Measurements from ENCODE around the gene PRKCB. TPM values are rescaled to one million over a fixed set of nuclear protein-coding genes. Genes with fewer than 3 reads are reported as not detected.

PRKCB gene
- total and polyA plus RNA-seq, 2 of the 8 experiments (the other 6 are each of a cell fraction or from before 2014, with no cell fraction given): 7.1 to 12.1 TPM

GRCh38 chr16:24228514-24228913 is 392.7 kb downstream of the PRKCB start:
- WGBS, 2 experiments (ENCODE audit: extremely low coverage in 1 of 2, insufficient coverage in 1 of 2, insufficient read length in 1 of 2, insufficient replicate concordance in 2 of 2, low coverage in 1 of 2, low lambda C conversion rate in 2 of 2, missing lambda C conversion rate in 1 of 2): 92% methylated on average over 7 of the region's 7 CpGs; no CpG with 5 or more reads in 1 of the 2 experiments
- H3K27ac ChIP-seq (ENCODE audit: low read depth, low read length): no peak overlapping the region
- H3K14ac ChIP-seq (ENCODE audit: insufficient read length): no peak overlapping the region
- H3K56ac ChIP-seq (replicated peaks; ENCODE audit: insufficient read length, low read depth, low read length): no peak overlapping the region
- H2BK5ac ChIP-seq (ENCODE audit: low read depth, low read length): no peak overlapping the region
- no peak overlapping the region for H3K18ac ChIP-seq (ENCODE audit: extremely low read depth, low read length)
- no peaks in the 10 kb centered on the region for H3K79me1 ChIP-seq (ENCODE audit: low read depth, low read length)
- H3K4me3 ChIP-seq (ENCODE audit: extremely low read depth in 1 of 4, insufficient read depth in 2 of 4, low read depth in 3 of 4, low read length in 4 of 4): no peak overlapping the region
- no peaks in the 10 kb centered on the region for H3K79me2 ChIP-seq (ENCODE audit: control insufficient read depth in 1 of 2, insufficient read depth in 2 of 2, low read length in 2 of 2)
- H4K91ac ChIP-seq (replicated peaks; ENCODE audit: insufficient read length, low read length): no peak overlapping the region
- no peak overlapping the region for H4K8ac ChIP-seq (ENCODE audit: extremely low read depth, insufficient read depth, low read length)
- no peaks in the 10 kb centered on the region for H4K20me1 ChIP-seq (replicated peaks in 1 of 2; ENCODE audit: control insufficient read depth in 1 of 2, insufficient read depth in 2 of 2, low read length in 2 of 2)
- H2BK120ac ChIP-seq (replicated peaks; ENCODE audit: low read depth, low read length): no peak overlapping the region
- H2BK20ac ChIP-seq (ENCODE audit: low read length): no peak overlapping the region
- H3K9ac ChIP-seq (replicated peaks in 1 of 4; ENCODE audit: extremely low read depth in 1 of 4, low read depth in 3 of 4, low read length in 3 of 4): no peak overlapping the region
- no peaks in the 10 kb centered on the region for H3K4me1 ChIP-seq (replicated peaks in 1 of 4; ENCODE audit: control insufficient read depth in 3 of 4, insufficient read depth in 4 of 4, low read length in 3 of 4)
- no peak overlapping the region for H2BK12ac ChIP-seq (ENCODE audit: low read depth, low read length)
- ChIA-PET CTCF (ENCODE audit: partially characterized antibody) (interaction anchor here (0.8 to 2.2 kb wide), 2 partner anchors 9 to 10 kb away, joined by 3 to 7 read pairs; no protein-coding TSS in a partner anchor), POLR2A (ENCODE audit: partially characterized antibody) (no interaction called here)
- H3K23ac ChIP-seq (ENCODE audit: insufficient read length): no peak overlapping the region
- TF ChIP-seq HDAC6 (IDR thresholded peaks at IDR 0.05; ENCODE audit: low read depth, low read length) (no peak), POLR2A (IDR thresholded peaks at IDR 0.05; ENCODE audit: control extremely low read depth in 1 of 2, low read depth in 2 of 2, low read length in 2 of 2) (no peak), SIRT6 (IDR thresholded peaks at IDR 0.05; ENCODE audit: low read length) (no peak), RNF2 (IDR thresholded peaks at IDR 0.05; ENCODE audit: borderline replicate concordance, low read depth, low read length, missing control alignments, poor library complexity, severe bottlenecking) (no peak), USF2 (IDR thresholded peaks at IDR 0.05; ENCODE audit: low read length) (no peak), GABPA (IDR thresholded peaks at IDR 0.05; ENCODE audit: borderline replicate concordance, insufficient read depth, low read length) (no peak), RFX5 (IDR thresholded peaks at IDR 0.05; ENCODE audit: borderline replicate concordance, low read depth, low read length) (no peak), GTF2F1 (IDR thresholded peaks at IDR 0.05; ENCODE audit: borderline replicate concordance, low read depth, low read length) (no peak), JUND (IDR thresholded peaks at IDR 0.05; ENCODE audit: low read length) (no peak), RBBP5 (IDR thresholded peaks at IDR 0.05; ENCODE audit: borderline replicate concordance, low read depth, low read length) (no peak), KDM4A (IDR thresholded peaks at IDR 0.05; ENCODE audit: low read depth, low read length, severe bottlenecking) (no peak), SIN3A (conservative IDR thresholded peaks at IDR 0.05 in 1 of 2, IDR thresholded peaks at IDR 0.05 in 1 of 2; ENCODE audit: low read depth in 1 of 2, low read length in 2 of 2) (no peak), SP2 (IDR thresholded peaks at IDR 0.05; ENCODE audit: low read length) (no peak)
- H2BK15ac ChIP-seq (ENCODE audit: low read length): no peak overlapping the region
- no peak for DNase-seq (ENCODE audit: low read depth in 1 of 2, low spot score in 2 of 2)
- no peak overlapping the region for H3K4me2 ChIP-seq (ENCODE audit: insufficient read depth in 1 of 2, low read depth in 2 of 2, low read length in 2 of 2)
- H3K9me3 ChIP-seq (ENCODE audit: insufficient read depth in 2 of 2, low read depth in 1 of 2, low read length in 1 of 2): no peaks in the 10 kb centered on the region
- H3K4ac ChIP-seq (replicated peaks; ENCODE audit: insufficient read length, low read depth, low read length): no peak overlapping the region
- H2AFZ ChIP-seq (ENCODE audit: low read length): no peak overlapping the region
- no peaks in the 10 kb centered on the region for H3K36me3 ChIP-seq (ENCODE audit: control insufficient read depth in 2 of 4, insufficient read depth in 4 of 4, low read length in 3 of 4)
- no peak for FAIRE-seq
- H2AK5ac ChIP-seq (ENCODE audit: low read depth, low read length): no peak overlapping the region
- no peaks in the 10 kb centered on the region; the same call in 1 of the 2 replicates for H3K23me2 ChIP-seq (ENCODE audit: low read depth, low read length)
- H4K5ac ChIP-seq (ENCODE audit: insufficient read length, low read depth, low read length): no peak overlapping the region
- no peaks in the 10 kb centered on the region for H3K27me3 ChIP-seq (replicated peaks in 1 of 4; ENCODE audit: control insufficient read depth in 3 of 4, extremely low read depth in 1 of 4, insufficient read depth in 3 of 4, low read length in 3 of 4)
